K562 (cell line): ENCODE measurements around the gene PPA1. TPM values are rescaled to one million over a fixed set of nuclear protein-coding genes. Genes with fewer than 3 reads are reported as not detected.

Experiments used
- ELF2 ChIP-seq: fragments of 250-450 bp; sonication (Bioruptor Pico); IDR thresholded peaks from 2 replicates; pipeline ENCODE4 v1.5.0; 2021; ENCODE audit warnings: mild to moderate bottlenecking
- FUS ChIP-seq: fragments of 200-400 bp; formaldehyde crosslinking; optimal IDR thresholded peaks from 2 replicates; pipeline ENCODE3; 2017; ENCODE audit warnings: low read depth, low read length
- JUN ChIP-seq, 2 experiments: sonication (generic) in 1 of 2; formaldehyde crosslinking in 1 of 2; IDR thresholded peaks; 2 replicates each; pipeline versions ENCODE4 v1.6.1 to v1.8.0; 2012 to 2022; ENCODE audit warnings: borderline replicate concordance in 2 of 2, mild to moderate bottlenecking in 2 of 2, improper control_type of control experiment in 1 of 2, low read depth in 1 of 2, low read length in 1 of 2, missing genetic modification reagents in 1 of 2
- NELFE ChIP-seq: IDR thresholded peaks from 2 replicates; pipeline ENCODE4 v1.6.1; 2011; ENCODE audit warnings: mild to moderate bottlenecking; ENCODE audit not compliant: insufficient read depth, insufficient read length
- RAD21 ChIP-seq, 2 experiments: fragments of 250-450 bp in 1 of 2; fragments of 450-650 bp in 1 of 2; sonication (Bioruptor Pico) in 1 of 2; formaldehyde crosslinking in 1 of 2; IDR thresholded peaks in 1 of 2; conservative IDR thresholded peaks in 1 of 2; 2 replicates each; pipeline versions ENCODE4 v1.4.0 to v1.8.0; 2020 to 2022; ENCODE audit warnings: mild to moderate bottlenecking in 2 of 2, moderate library complexity in 1 of 2
- RHOXF2B ChIP-seq: fragments of 250-450 bp; sonication (Bioruptor Pico); conservative IDR thresholded peaks from 2 replicates; pipeline ENCODE4 v1.5.1; 2021
- SMAD1 ChIP-seq: fragments of 150-350 bp; IDR thresholded peaks from 2 replicates; pipeline ENCODE4 v1.6.1; 2014; ENCODE audit warnings: low read length, low read depth; ENCODE audit not compliant: partially characterized antibody
- SP2 ChIP-seq: IDR thresholded peaks from 2 replicates; pipeline ENCODE4 v1.6.1; 2011; ENCODE audit warnings: mild to moderate bottlenecking, low read depth, low read length, moderate library complexity; ENCODE audit not compliant: poor library complexity, severe bottlenecking; ENCODE audit errors: extremely low read depth
- TBL1XR1 ChIP-seq, 2 experiments: IDR thresholded peaks; 2 replicates each; pipeline ENCODE4 v1.6.1; 2012; ENCODE audit warnings: improper control_type of control experiment in 2 of 2, low read length in 2 of 2, mild to moderate bottlenecking in 1 of 2
- TCFL5 ChIP-seq: fragments of 250-450 bp; sonication (Bioruptor Pico); conservative IDR thresholded peaks from 2 replicates; pipeline ENCODE4 v1.6.1; 2021; ENCODE audit warnings: mild to moderate bottlenecking, moderate library complexity, matching md5 sums
- ZNF316 ChIP-seq: fragments of 450-650 bp; IDR thresholded peaks from 2 replicates; pipeline ENCODE4 v1.6.1; 2016
- ZNF695 ChIP-seq: fragments of 450-650 bp; formaldehyde crosslinking; IDR thresholded peaks from 2 replicates; pipeline ENCODE4 v1.4.0; 2020; ENCODE audit warnings: mild to moderate bottlenecking, moderate library complexity
- polyA plus RNA-seq, 8 experiments: library from polyadenylated mRNA; depleted of rRNA in 4 of 8; stranded (reverse) in 5 of 8; unstranded in 3 of 8; fragments of >200 nt; fragmentation: Nextera tagmentation in 2 of 8; fragmentation: Illumina TruSeq in 1 of 8; extraction: Ambion mirVana in 2 of 8; extraction: Trizol in 1 of 8; gene quantifications; 2 replicates each; pipeline versions ENCODE4 v1.2.1 to v1.2.3, GENCODE V29; 2011 to 2014; ENCODE audit warnings: inconsistent platforms in 1 of 8, missing spikeins in 1 of 8
- total RNA-seq, 7 experiments: library from RNA; depleted of rRNA in 6 of 7; stranded (reverse); fragments of >200 nt in 6 of 7; fragmentation: Illumina TruSeq in 2 of 7; extraction: Trizol in 2 of 7; gene quantifications; 2 replicates each; pipeline versions ENCODE4 v1.2.1 to v1.2.3, GENCODE V29; 2011 to 2021; ENCODE audit warnings: low replicate concordance in 1 of 7
- TF ChIP-seq, protein P1 (sequence below): sonication (generic); IDR thresholded peaks from 2 replicates; pipeline ENCODE4 v1.6.1; 2016
- TF ChIP-seq, protein P2 (sequence below): fragments of 250-450 bp; sonication (Bioruptor Pico); IDR thresholded peaks from 2 replicates; pipeline ENCODE4 v1.8.0; 2022; ENCODE audit warnings: moderate library complexity, mild to moderate bottlenecking, inconsistent platforms

The PPA1 gene
- total and polyA plus RNA-seq, 9 of the 15 experiments (the other 6 are each of a cell fraction or from before 2014, with no cell fraction given), result 301 to 635 (median 471) TPM

DNA sequence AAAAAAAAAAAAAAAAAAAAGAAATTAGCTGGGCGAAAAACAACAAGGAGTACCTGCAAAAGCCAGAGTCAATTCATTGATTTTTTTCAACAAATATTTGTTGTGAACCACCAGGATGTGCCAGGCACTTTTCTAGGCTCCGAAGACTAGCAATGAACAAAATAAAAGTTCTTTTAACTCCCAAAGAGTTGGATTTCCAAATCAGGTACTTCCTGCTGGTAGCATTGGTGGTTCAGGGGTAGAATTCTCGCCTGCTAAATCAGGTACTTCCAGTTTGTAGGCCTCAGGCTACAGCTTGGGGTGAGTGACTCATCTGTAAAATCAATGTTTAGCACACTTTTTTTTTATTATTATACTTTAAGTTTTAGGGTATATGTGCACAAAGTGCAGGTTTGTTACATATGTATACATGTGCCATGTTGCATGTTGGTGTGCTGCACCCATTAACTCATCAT is 10.9 kb downstream of the PPA1 start (continued):
- TF ChIP-seq, protein P1, sequence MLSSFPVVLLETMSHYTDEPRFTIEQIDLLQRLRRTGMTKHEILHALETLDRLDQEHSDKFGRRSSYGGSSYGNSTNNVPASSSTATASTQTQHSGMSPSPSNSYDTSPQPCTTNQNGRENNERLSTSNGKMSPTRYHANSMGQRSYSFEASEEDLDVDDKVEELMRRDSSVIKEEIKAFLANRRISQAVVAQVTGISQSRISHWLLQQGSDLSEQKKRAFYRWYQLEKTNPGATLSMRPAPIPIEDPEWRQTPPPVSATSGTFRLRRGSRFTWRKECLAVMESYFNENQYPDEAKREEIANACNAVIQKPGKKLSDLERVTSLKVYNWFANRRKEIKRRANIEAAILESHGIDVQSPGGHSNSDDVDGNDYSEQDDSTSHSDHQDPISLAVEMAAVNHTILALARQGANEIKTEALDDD, result no peak
- TF ChIP-seq JUN (IDR thresholded peaks at IDR 0.05; ENCODE audit: borderline replicate concordance, low read depth, low read length) (no peak), JUN (CRISPR knock-in tag; IDR thresholded peaks at IDR 0.05; ENCODE audit: borderline replicate concordance) (no peak), ZNF695 (CRISPR knock-in tag) (no peak), RAD21 (CRISPR knock-in tag; conservative IDR thresholded peaks at IDR 0.05 in 1 of 2, IDR thresholded peaks at IDR 0.05 in 1 of 2) (no peak), ELF2 (no peak), ZNF316 (no peak), NELFE (no peak), SP2 (no peak), RHOXF2B (CRISPR knock-in tag) (no peak), TBL1XR1 (IDR thresholded peaks at IDR 0.05; ENCODE audit: low read length in 2 of 2) (no peak), SMAD1 (no peak), FUS (no peak), TCFL5 (CRISPR knock-in tag) (no peak)
- TF ChIP-seq, protein P2, sequence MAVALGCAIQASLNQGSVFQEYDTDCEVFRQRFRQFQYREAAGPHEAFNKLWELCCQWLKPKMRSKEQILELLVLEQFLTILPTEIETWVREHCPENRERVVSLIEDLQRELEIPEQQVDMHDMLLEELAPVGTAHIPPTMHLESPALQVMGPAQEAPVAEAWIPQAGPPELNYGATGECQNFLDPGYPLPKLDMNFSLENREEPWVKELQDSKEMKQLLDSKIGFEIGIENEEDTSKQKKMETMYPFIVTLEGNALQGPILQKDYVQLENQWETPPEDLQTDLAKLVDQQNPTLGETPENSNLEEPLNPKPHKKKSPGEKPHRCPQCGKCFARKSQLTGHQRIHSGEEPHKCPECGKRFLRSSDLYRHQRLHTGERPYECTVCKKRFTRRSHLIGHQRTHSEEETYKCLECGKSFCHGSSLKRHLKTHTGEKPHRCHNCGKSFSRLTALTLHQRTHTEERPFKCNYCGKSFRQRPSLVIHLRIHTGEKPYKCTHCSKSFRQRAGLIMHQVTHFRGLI, result no peak
